ENCODE results near the gene PARP15.

- TF ChIP-seq, protein P1, sequence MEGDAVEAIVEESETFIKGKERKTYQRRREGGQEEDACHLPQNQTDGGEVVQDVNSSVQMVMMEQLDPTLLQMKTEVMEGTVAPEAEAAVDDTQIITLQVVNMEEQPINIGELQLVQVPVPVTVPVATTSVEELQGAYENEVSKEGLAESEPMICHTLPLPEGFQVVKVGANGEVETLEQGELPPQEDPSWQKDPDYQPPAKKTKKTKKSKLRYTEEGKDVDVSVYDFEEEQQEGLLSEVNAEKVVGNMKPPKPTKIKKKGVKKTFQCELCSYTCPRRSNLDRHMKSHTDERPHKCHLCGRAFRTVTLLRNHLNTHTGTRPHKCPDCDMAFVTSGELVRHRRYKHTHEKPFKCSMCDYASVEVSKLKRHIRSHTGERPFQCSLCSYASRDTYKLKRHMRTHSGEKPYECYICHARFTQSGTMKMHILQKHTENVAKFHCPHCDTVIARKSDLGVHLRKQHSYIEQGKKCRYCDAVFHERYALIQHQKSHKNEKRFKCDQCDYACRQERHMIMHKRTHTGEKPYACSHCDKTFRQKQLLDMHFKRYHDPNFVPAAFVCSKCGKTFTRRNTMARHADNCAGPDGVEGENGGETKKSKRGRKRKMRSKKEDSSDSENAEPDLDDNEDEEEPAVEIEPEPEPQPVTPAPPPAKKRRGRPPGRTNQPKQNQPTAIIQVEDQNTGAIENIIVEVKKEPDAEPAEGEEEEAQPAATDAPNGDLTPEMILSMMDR (IDR thresholded peaks at IDR 0.05 in 8 of 11, conservative IDR thresholded peaks at IDR 0.05 in 3 of 11): no peak
- TF ChIP-seq POLR2AphosphoS5 (IDR thresholded peaks at IDR 0.05): no peak
Observed at GRCh38 chr3:122623031-122623829, 45.8 kb downstream of the PARP15 start.
